ENCODE data around the gene TMF1. TPM values are rescaled to one million over a fixed set of nuclear protein-coding genes. Genes with fewer than 3 reads are reported as not detected.

The TMF1 gene, protein sequence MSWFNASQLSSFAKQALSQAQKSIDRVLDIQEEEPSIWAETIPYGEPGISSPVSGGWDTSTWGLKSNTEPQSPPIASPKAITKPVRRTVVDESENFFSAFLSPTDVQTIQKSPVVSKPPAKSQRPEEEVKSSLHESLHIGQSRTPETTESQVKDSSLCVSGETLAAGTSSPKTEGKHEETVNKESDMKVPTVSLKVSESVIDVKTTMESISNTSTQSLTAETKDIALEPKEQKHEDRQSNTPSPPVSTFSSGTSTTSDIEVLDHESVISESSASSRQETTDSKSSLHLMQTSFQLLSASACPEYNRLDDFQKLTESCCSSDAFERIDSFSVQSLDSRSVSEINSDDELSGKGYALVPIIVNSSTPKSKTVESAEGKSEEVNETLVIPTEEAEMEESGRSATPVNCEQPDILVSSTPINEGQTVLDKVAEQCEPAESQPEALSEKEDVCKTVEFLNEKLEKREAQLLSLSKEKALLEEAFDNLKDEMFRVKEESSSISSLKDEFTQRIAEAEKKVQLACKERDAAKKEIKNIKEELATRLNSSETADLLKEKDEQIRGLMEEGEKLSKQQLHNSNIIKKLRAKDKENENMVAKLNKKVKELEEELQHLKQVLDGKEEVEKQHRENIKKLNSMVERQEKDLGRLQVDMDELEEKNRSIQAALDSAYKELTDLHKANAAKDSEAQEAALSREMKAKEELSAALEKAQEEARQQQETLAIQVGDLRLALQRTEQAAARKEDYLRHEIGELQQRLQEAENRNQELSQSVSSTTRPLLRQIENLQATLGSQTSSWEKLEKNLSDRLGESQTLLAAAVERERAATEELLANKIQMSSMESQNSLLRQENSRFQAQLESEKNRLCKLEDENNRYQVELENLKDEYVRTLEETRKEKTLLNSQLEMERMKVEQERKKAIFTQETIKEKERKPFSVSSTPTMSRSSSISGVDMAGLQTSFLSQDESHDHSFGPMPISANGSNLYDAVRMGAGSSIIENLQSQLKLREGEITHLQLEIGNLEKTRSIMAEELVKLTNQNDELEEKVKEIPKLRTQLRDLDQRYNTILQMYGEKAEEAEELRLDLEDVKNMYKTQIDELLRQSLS
- total RNA-seq, result 18.0 and 33.5 TPM in 2 replicates

DNA sequence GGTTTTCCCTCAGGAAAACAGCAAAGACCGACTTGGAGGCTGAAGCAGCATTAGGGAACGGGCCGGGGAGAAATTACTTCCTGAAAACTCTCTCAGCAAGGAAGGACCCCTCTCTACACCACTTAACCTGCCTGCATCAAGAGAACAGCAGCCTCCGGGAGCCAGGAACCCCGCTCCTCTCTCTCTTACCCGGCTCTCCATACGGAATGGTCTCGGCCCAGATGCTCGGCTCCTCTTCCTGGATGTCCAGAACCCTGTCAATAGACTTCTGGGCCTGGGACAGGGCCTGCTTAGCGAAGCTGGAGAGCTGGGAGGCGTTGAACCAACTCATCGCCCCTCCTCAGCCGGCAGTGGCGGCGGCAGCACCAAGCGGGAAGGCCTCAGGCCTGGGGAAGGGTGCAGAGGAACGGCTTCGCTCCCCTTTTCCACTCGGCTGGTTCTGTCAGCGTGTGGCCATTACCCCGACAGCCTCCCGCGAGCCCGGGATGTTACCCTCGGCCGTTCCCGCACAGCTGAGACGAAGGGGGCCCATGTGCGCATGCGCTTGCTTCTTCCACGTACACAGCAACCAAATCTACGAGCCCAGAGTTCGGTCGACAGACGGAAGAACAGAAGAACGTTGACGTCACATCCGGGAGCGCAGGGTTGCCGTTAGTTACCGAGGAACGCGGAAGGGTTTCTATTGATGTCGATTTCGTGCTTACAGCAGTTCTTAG, at the start of gene TMF1:
TMF1 (minus strand) TSS at position 578 of the 716 bp plus-strand sequence; CDS start at position 331, 247 bp downstream.

DNA sequence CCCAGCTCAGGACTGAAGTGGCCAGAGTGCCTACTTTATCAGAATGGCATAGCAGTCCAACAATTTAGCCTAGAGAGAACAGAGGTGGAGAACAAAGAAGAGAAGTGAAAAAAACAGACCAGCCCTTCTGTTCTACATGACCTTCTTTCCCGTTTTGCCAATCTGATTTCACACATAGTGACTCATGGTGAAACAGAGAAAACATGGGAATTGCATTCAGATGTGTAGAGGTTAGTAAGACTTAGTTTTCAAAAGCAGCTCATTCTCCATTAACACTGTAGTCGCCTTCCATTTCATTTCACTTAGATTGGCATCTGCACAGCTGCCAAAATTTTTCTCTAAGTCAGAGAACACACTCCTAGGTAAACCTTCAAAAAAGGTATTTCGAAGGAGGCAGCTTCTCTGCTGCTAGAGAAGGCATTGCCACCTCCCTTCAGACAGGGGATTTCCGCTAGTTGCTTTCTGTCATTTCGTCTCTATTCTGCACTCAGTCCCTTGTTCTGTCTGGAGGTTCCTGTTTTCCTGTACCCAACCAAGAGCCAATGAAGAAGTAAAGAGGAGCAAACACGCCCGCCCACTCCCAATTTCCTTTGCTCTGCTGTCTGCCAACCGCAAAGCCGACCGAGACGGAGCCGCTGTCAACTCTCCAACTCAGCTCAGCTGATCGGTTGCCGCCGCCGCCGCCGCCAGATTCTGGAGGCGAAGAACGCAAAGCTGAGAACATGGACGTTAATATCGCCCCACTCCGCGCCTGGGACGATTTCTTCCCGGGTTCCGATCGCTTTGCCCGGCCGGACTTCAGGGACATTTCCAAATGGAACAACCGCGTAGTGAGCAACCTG, 32.4 kb upstream of the TMF1 start, which contains the start of gene ARL6IP5:
ARL6IP5 (plus strand) TSS at position 612 of the 842 bp plus-strand sequence; CDS start at position 723, 111 bp downstream.

DNA sequence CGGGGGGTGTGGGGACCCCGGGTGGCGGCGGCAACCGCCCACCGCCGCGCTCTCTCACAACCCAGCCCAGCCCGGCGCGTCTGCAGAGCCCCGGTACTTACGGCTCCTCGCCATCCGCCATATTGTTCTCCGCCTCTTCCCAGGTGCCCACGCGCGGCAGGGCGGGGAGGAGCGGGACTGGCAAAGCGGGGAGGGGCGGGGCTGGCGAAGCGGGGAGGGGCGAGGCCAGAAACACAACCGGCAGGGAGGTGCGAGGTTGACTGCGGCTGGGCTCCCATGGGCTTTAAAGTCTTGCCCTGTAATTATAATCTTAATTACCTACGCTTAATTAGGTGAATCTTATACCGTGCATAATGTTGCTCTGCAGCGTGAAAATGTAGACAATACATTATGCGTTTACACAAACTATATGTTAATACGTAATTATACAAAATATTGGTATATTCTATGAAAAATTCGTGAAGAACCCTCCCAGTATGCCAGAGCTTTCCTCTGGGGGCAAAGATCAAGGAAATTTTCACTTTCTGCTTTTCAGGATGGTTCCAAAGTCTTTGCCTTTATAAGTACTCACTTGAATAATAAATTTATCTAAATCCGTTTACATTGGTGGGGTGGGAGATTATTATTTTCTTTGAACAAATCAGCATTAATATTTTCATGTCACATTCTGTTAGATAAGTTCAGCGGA, 28.2 kb upstream of the TMF1 start, which contains the start of gene UBA3:
UBA3 (minus strand) TSS at position 133 of the 688 bp plus-strand sequence; CDS start at position 121, 12 bp downstream.

DNA sequence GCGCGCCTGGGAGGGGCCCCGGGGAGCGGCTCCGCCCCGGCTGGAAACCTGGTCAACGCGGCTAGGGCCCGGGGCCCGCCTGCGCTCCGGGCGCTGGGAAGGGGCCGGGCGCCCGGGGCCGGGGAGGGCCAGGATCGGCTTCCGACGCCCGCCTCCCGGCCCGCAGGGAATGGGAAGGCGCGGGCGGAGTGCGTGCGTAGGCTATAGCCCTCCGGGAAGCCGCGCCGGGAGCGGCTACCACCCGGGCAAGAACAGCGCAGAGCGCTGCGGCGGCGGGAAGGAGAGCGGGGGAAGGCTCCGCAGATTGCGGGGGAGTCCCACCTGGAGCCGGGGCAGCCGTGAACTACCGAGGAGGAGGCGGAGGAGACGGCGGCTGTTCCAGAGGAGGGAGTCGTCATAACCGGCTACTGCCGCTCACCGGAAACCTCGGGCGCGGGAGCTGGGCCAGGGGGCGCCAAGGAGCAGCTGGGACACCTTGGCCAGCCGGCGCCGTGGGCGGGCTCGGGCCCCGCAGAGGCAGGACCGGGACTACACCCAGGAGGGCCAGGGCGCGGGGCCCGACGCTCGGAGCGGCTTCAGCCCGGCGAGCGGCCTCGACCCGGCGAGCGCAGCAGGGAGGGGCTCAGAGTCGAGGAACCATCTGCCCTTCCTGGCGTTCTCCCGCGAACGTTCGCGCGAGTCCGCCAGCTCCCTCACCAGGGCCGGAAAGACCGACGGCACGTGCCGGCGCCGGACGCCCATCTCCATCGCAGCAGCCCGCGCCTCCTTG, 38.7 kb downstream of the TMF1 start, which contains the start of gene EOGT:
EOGT (minus strand) TSS at position 432 of the 769 bp plus-strand sequence. CDS start 3,838 bp downstream, outside the sequence.

Other genes starting within 250 kb of the TMF1 start
- 0.13 TPM in 1 of 2 replicates, not detected in the other for gene TAFA4, start 119.8 kb downstream of the TMF1 start, total RNA-seq
- gene EOGT, start 38.6 kb downstream of the TMF1 start, total RNA-seq, result 12.9 and 24.8 TPM in 2 replicates
- gene UBA3, start 28.0 kb upstream of the TMF1 start, total RNA-seq, result 44.0 and 77.7 TPM in 2 replicates
- 132 and 179 TPM in 2 replicates for gene ARL6IP5, start 32.6 kb upstream of the TMF1 start, total RNA-seq
- gene LMOD3, start 70.3 kb upstream of the TMF1 start, total RNA-seq, result 0.08 TPM in 1 of 2 replicates, not detected in the other